SU-DHL-6 (cell line): ENCODE data around the gene DGKG.

Source experiments
- H2AFZ ChIP-seq: fragments of 200-600 bp; sonication (generic); 2 replicates; pipeline ENCODE4 v1.6.1; 2014; ENCODE audit warnings: low read depth, mild to moderate bottlenecking, moderate library complexity, mixed read lengths, antibody characterized with exemption, low read length; ENCODE audit not compliant: severe bottlenecking
- H3F3A ChIP-seq: fragments of 200-600 bp; shearing (Covaris generic); 2 replicates; pipeline ENCODE4 v1.6.0; 2016; ENCODE audit warnings: antibody characterized with exemption, mild to moderate bottlenecking; ENCODE audit not compliant: insufficient read depth
- H3K27ac ChIP-seq: fragments of 200-600 bp; sonication (generic); 2 replicates; pipeline ENCODE4 v1.5.1; 2016; ENCODE audit warnings: low read depth, mild to moderate bottlenecking, low read length, moderate library complexity, mixed read lengths
- H3K27me3 ChIP-seq: fragments of 200-600 bp; sonication (generic), shearing (Covaris generic); 2 replicates; pipeline ENCODE4 v1.6.0; 2014; ENCODE audit warnings: mild to moderate bottlenecking, low read length
- H3K36me3 ChIP-seq: fragments of 200-600 bp; sonication (generic); 2 replicates; pipeline ENCODE4 v1.6.1; 2014; ENCODE audit warnings: mild to moderate bottlenecking, low read length, mixed read lengths
- H3K4me2 ChIP-seq: fragments of 300-600, 200-600 bp; shearing (Covaris generic), sonication (generic); 2 replicates; pipeline ENCODE4 v1.6.0; 2014; ENCODE audit warnings: low read length, low read depth, mild to moderate bottlenecking; ENCODE audit not compliant: poor library complexity, severe bottlenecking
- H3K4me3 ChIP-seq: fragments of 200-600 bp; sonication (generic); 2 replicates; pipeline ENCODE4 v1.5.1; 2014; ENCODE audit warnings: antibody characterized with exemption, low read length, mild to moderate bottlenecking, mixed read lengths; ENCODE audit not compliant: insufficient read depth, poor library complexity, severe bottlenecking
- H3K79me2 ChIP-seq: fragments of 200-600 bp; sonication (generic); 2 replicates; pipeline ENCODE4 v1.6.1; 2014; ENCODE audit warnings: mild to moderate bottlenecking, low read length, moderate library complexity; ENCODE audit not compliant: insufficient read depth
- H3K9ac ChIP-seq: fragments of 200-600 bp; sonication (generic); 2 replicates; pipeline ENCODE4 v1.7.0; 2014; ENCODE audit warnings: mild to moderate bottlenecking, low read length
- H3K9me2 ChIP-seq: fragments of 200-600 bp; sonication (generic); replicated peaks from 2 replicates; pipeline ENCODE4 v1.6.1; 2014; ENCODE audit warnings: low read length; ENCODE audit not compliant: insufficient read depth
- H3K9me3 ChIP-seq: fragments of 200-600 bp; sonication (generic); 2 replicates; pipeline ENCODE4 v1.6.1; 2014; ENCODE audit warnings: low read length, mixed read lengths; ENCODE audit not compliant: insufficient read depth
- H4K20me1 ChIP-seq: fragments of 200-600 bp; sonication (generic); 2 replicates; pipeline ENCODE4 v1.6.1; 2014; ENCODE audit warnings: low read depth, mild to moderate bottlenecking, antibody characterized with exemption, low read length, moderate library complexity, mixed read lengths
- CTCF ChIP-seq: fragments of 200-600 bp; sonication (generic); IDR thresholded peaks from one replicate; pipeline ENCODE4 v1.5.1; 2017; ENCODE audit warnings: antibody characterized with exemption, mild to moderate bottlenecking, low read length, moderate library complexity; ENCODE audit not compliant: insufficient read depth, poor library complexity, severe bottlenecking
- EZH2phosphoT487 ChIP-seq: fragments of 200-600 bp; sonication (generic), shearing (Covaris generic); conservative IDR thresholded peaks from 2 replicates; pipeline ENCODE4 v1.6.1; 2018; ENCODE audit warnings: mild to moderate bottlenecking, antibody characterized with exemption, low read length, moderate library complexity, mixed read lengths

DGKG gene

GRCh38 chr3:186210852-186211500 is 151.1 kb downstream of the DGKG start:
- no peak overlapping the region for H3K4me3 ChIP-seq
- H3K4me2 ChIP-seq: no peak overlapping the region
- no peaks in the 10 kb centered on the region for H3K9me3 ChIP-seq
- no peaks in the 10 kb centered on the region for H3K27me3 ChIP-seq
- no peaks in the 10 kb centered on the region for H3K36me3 ChIP-seq
- H3K79me2 ChIP-seq: no peaks in the 10 kb centered on the region
- no peaks in the 10 kb centered on the region for H3K9me2 ChIP-seq
- H4K20me1 ChIP-seq: no peaks in the 10 kb centered on the region
- no peaks in the 10 kb centered on the region for H3F3A ChIP-seq
- H2AFZ ChIP-seq: no peak overlapping the region
- no peak for TF ChIP-seq CTCF
- TF ChIP-seq EZH2phosphoT487: no peak
- no peak overlapping the region for H3K27ac ChIP-seq
- no peak overlapping the region for H3K9ac ChIP-seq

- Histone ChIP-seq H3K4me2 (no peak overlapping the region), H3K79me2 (no peaks in the 10 kb centered on the region), H3K4me3 (no peak overlapping the region), H3K9ac (no peak overlapping the region), H2AFZ (no peak overlapping the region), H3K9me2 (no peaks in the 10 kb centered on the region), H4K20me1 (no peaks in the 10 kb centered on the region), H3F3A (no peaks in the 10 kb centered on the region), H3K27ac (no peak overlapping the region), H3K36me3 (no peaks in the 10 kb centered on the region), H3K9me3 (no peaks in the 10 kb centered on the region), H3K27me3 (no peaks in the 10 kb centered on the region)
- TF ChIP-seq CTCF: no peak
- no peak for TF ChIP-seq EZH2phosphoT487
These were observed 152.0 kb downstream of the DGKG start for GRCh38 chr3:186209810-186210752.

- Histone ChIP-seq H3K4me2 (no peak overlapping the region), H3F3A (no peaks in the 10 kb centered on the region), H3K9me3 (no peaks in the 10 kb centered on the region), H3K4me3 (no peak overlapping the region), H3K9me2 (no peaks in the 10 kb centered on the region), H3K27me3 (no peaks in the 10 kb centered on the region), H3K36me3 (no peaks in the 10 kb centered on the region), H4K20me1 (no peaks in the 10 kb centered on the region), H2AFZ (no peak overlapping the region), H3K9ac (no peak overlapping the region), H3K27ac (no peak overlapping the region), H3K79me2 (no peaks in the 10 kb centered on the region)
- TF ChIP-seq CTCF (no peak), EZH2phosphoT487 (no peak)
These were observed 153.6 kb downstream of the DGKG start for GRCh38 chr3:186208296-186208989.
